Trophoblast cell (in vitro differentiated cells and primary cell): ENCODE results near the gene PANK4.

Experiments
- DNase-seq, 2 donors: peaks; one replicate each; pipeline ENCODE4 v3.0.0-alpha.2; 2016
- H2AFZ ChIP-seq: 2 replicates; pipeline ENCODE4 v1.6.1; 2013; ENCODE audit warnings: low read length, moderate library complexity, mild to moderate bottlenecking; ENCODE audit not compliant: insufficient read depth, poor library complexity
- H2AK5ac ChIP-seq: 2 replicates; pipeline ENCODE4 v1.6.1; 2013; ENCODE audit warnings: mild to moderate bottlenecking, low read length
- H2BK120ac ChIP-seq: 2 replicates; pipeline ENCODE4 v1.6.1; 2013; ENCODE audit warnings: low read length, mild to moderate bottlenecking, moderate library complexity; ENCODE audit not compliant: insufficient read depth, poor library complexity
- H2BK12ac ChIP-seq: 2 replicates; pipeline ENCODE4 v1.6.1; 2013; ENCODE audit warnings: mild to moderate bottlenecking, low read length, moderate library complexity
- H2BK5ac ChIP-seq: 2 replicates; pipeline ENCODE4 v1.6.1; 2013; ENCODE audit warnings: low read length, low read depth, moderate library complexity, mild to moderate bottlenecking; ENCODE audit not compliant: poor library complexity
- H3K14ac ChIP-seq: 2 replicates; pipeline ENCODE4 v1.6.1; 2013; ENCODE audit warnings: mild to moderate bottlenecking, low read length
- H3K18ac ChIP-seq: 2 replicates; pipeline ENCODE4 v1.6.1; 2013; ENCODE audit warnings: mild to moderate bottlenecking, low read length
- H3K23ac ChIP-seq: 2 replicates; pipeline ENCODE4 v1.6.1; 2013; ENCODE audit warnings: low read length
- H3K27ac ChIP-seq: 2 replicates; pipeline ENCODE4 v1.5.1; 2013; ENCODE audit warnings: low read depth, mild to moderate bottlenecking, inconsistent platforms, low read length, moderate library complexity
- H3K27me3 ChIP-seq: 2 replicates; pipeline ENCODE4 v1.6.1; 2013; ENCODE audit warnings: inconsistent platforms, mild to moderate bottlenecking, low read length, moderate library complexity; ENCODE audit not compliant: insufficient read depth
- H3K36me3 ChIP-seq, 2 experiments: 1 replicate in 1 of 2; 2 replicates in 1 of 2; pipeline ENCODE4 v1.6.1; 2013; ENCODE audit warnings: low read length in 2 of 2, mild to moderate bottlenecking in 2 of 2, moderate library complexity in 1 of 2; ENCODE audit not compliant: insufficient read depth in 2 of 2, control insufficient read depth in 1 of 2
- H3K4ac ChIP-seq: 2 replicates; pipeline ENCODE4 v1.6.1; 2013; ENCODE audit warnings: low read depth, mild to moderate bottlenecking, low read length, moderate library complexity
- H3K4me1 ChIP-seq, 2 experiments: 1 replicate in 1 of 2; 2 replicates in 1 of 2; pipeline ENCODE4 v1.6.1; 2013; ENCODE audit warnings: low read length in 2 of 2, mild to moderate bottlenecking in 2 of 2, moderate library complexity in 1 of 2; ENCODE audit not compliant: insufficient read depth in 2 of 2, control insufficient read depth in 1 of 2
- H3K4me2 ChIP-seq: 2 replicates; pipeline ENCODE4 v1.6.1; 2013; ENCODE audit warnings: inconsistent platforms, mild to moderate bottlenecking, low read length, moderate library complexity
- H3K4me3 ChIP-seq: 2 replicates; pipeline ENCODE4 v1.5.1; 2013; ENCODE audit warnings: mild to moderate bottlenecking, low read depth, low read length, inconsistent platforms
- H3K79me1 ChIP-seq: one replicate; pipeline ENCODE4 v1.6.1; 2013; ENCODE audit warnings: low read length
- H3K79me2 ChIP-seq: 2 replicates; pipeline ENCODE4 v1.6.1; 2013; ENCODE audit warnings: low read length, mild to moderate bottlenecking; ENCODE audit not compliant: control insufficient read depth, insufficient read depth, poor library complexity
- H3K9ac ChIP-seq: 2 replicates; pipeline ENCODE4 v1.6.1; 2013; ENCODE audit warnings: mild to moderate bottlenecking, low read length
- H3K9me3 ChIP-seq: 2 replicates; pipeline ENCODE4 v1.6.1; 2013; ENCODE audit warnings: low read depth, mild to moderate bottlenecking, control low read depth, inconsistent platforms, low read length; ENCODE audit not compliant: insufficient read depth
- H4K12ac ChIP-seq: 2 replicates; pipeline ENCODE4 v1.6.1; 2013; ENCODE audit warnings: low read depth, mild to moderate bottlenecking, low read length, moderate library complexity
- H4K8ac ChIP-seq: 2 replicates; pipeline ENCODE4 v1.6.1; 2013; ENCODE audit warnings: low read depth, mild to moderate bottlenecking, low read length, moderate library complexity
- H4K91ac ChIP-seq: one replicate; pipeline ENCODE4 v1.6.1; 2013; ENCODE audit warnings: low read depth, mild to moderate bottlenecking, low read length, moderate library complexity
- WGBS: extraction: QIAGEN DNeasy Blood & Tissue Kit; methylation state at CpG from one replicate; pipeline ENCODE4 v1.1.7; 2013; ENCODE audit warnings: missing lambda C conversion rate; ENCODE audit not compliant: insufficient read length, insufficient coverage; ENCODE audit errors: extremely low coverage; 5-methylcytosine and 5-hydroxymethylcytosine counted together

Gene PANK4

DNA sequence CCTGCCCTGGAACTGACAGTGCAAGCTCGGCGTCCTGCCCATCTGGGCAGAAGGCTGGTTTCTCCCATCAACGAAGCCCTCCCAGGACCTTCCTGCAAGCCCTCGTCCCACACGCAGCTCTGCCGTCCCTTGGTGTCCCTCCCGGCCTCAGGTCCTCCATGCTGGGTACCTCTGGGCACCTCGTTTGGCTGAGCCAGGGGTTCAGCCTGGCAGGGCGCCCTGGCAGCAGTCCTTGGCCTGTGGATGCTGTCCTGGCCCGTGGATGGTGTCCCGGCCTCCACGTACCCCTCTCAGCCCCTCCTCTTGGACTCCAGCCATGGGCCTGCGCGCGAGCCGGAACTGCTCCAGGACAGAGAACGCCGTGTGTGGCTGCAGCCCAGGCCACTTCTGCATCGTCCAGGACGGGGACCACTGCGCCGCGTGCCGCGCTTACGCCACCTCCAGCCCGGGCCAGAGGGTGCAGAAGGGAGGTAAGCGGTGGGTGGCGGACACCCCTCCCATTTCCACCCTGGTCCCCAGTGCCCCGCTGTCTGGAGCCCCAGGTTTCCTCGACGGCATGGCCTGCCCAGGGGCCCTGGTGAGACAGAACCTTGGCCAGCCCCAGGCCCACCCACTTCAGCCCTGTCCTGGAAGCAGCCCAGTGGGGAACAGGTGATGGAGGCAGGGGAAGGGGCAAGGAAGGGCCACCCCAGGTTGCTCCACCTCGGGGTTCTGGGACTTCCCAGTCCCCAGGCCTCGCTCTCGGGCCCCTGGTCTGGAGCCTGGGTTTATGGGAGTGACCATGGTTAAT lies 33.3 kb upstream of the PANK4 start:
- H2BK120ac ChIP-seq = no peak overlapping the region
- DNase-seq = no peak
- WGBS = no CpG with 5 or more reads among the region's 35 CpGs
- no peak overlapping the region for H3K4ac ChIP-seq
- H2AFZ ChIP-seq = no peak overlapping the region
- no peak overlapping the region for H3K4me3 ChIP-seq
- H3K36me3 ChIP-seq = no peaks in the 10 kb centered on the region
- H3K14ac ChIP-seq = no peak overlapping the region
- H3K27ac ChIP-seq = no peak overlapping the region
- H2AK5ac ChIP-seq = no peak overlapping the region
- H3K9me3 ChIP-seq = no peaks in the 10 kb centered on the region
- H3K18ac ChIP-seq = no peak overlapping the region
- H4K91ac ChIP-seq = no peak overlapping the region
- no peak overlapping the region for H2BK5ac ChIP-seq
- H2BK12ac ChIP-seq = no peak overlapping the region
- no peaks in the 10 kb centered on the region for H3K4me1 ChIP-seq
- H3K23ac ChIP-seq = no peak overlapping the region
- H3K79me2 ChIP-seq = no peaks in the 10 kb centered on the region
- no peaks in the 10 kb centered on the region for H3K79me1 ChIP-seq
- H4K12ac ChIP-seq = no peak overlapping the region
- no peaks in the 10 kb centered on the region for H3K27me3 ChIP-seq
- H3K9ac ChIP-seq = no peak overlapping the region
- H3K4me2 ChIP-seq = no peak overlapping the region
- H4K8ac ChIP-seq = no peak overlapping the region

DNA sequence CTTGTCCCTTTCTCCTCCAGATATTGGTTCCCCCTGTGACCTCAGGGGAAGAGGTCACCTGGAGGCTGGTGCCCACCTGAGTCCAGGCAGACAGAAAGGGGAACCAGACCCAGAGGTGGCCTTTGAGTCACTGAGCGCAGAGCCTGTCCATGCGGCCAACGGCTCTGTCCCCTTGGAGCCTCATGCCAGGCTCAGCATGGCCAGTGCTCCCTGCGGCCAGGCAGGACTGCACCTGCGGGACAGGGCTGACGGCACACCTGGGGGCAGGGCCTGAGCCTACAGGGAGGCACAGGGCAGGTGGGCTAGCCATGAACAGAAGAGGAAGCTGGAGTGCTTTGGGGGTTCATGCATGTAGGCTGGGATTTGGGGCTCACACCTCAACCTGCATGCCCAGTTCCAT lies 32.5 kb upstream of the PANK4 start:
- H3K18ac ChIP-seq = no peak overlapping the region
- no peak overlapping the region for H2AK5ac ChIP-seq

DNA sequence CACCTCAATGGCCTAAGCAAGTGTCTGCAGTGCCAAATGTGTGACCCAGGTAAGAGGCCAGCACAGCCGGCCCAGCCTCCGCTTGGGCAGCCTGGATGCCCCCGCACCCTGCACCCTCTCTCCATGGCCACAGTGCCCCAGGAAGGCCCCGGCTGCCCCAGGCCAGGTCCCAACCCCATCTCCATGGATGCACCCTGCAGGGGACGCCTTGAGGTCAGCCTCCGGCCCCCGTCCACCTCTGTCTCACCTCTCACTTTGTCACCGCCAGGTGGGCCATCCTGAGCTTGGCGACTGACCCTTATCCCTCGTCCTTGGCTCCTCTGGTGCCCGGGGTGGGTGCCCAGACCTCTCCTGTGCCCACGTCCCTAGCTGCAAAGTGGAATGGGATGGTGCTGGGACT lies 32.0 kb upstream of the PANK4 start:
- H2BK12ac ChIP-seq = no peak overlapping the region
- H3K4me2 ChIP-seq = no peak overlapping the region
- H4K91ac ChIP-seq = no peak overlapping the region
- H3K4me3 ChIP-seq = no peak overlapping the region
- H3K14ac ChIP-seq = no peak overlapping the region
- no peaks in the 10 kb centered on the region for H3K36me3 ChIP-seq
- WGBS = no CpG with 5 or more reads among the region's 12 CpGs
- H2BK5ac ChIP-seq = no peak overlapping the region
- H3K4me1 ChIP-seq = no peaks in the 10 kb centered on the region
- H4K8ac ChIP-seq = no peak overlapping the region
- H3K9ac ChIP-seq = no peak overlapping the region
- no peak overlapping the region for H3K27ac ChIP-seq
- no peak overlapping the region for H3K4ac ChIP-seq
- H3K79me1 ChIP-seq = no peaks in the 10 kb centered on the region
- H3K18ac ChIP-seq = no peak overlapping the region
- no peaks in the 10 kb centered on the region for H3K27me3 ChIP-seq
- H3K9me3 ChIP-seq = no peaks in the 10 kb centered on the region
- no peak for DNase-seq
- H2AK5ac ChIP-seq = no peak overlapping the region
- no peaks in the 10 kb centered on the region for H3K79me2 ChIP-seq
- no peak overlapping the region for H2BK120ac ChIP-seq
- no peak overlapping the region for H2AFZ ChIP-seq
- no peak overlapping the region for H4K12ac ChIP-seq
- H3K23ac ChIP-seq = no peak overlapping the region

More for the DNA sequence above, 32.5 kb upstream of the PANK4 start:
- Histone ChIP-seq H3K4me3 (no peak overlapping the region), H3K79me2 (no peaks in the 10 kb centered on the region), H2BK12ac (no peak overlapping the region), H3K79me1 (no peaks in the 10 kb centered on the region), H4K8ac (no peak overlapping the region), H4K91ac (no peak overlapping the region), H3K4me1 (no peaks in the 10 kb centered on the region), H3K27ac (no peak overlapping the region), H3K14ac (no peak overlapping the region), H4K12ac (no peak overlapping the region), H3K9me3 (no peaks in the 10 kb centered on the region), H2AFZ (no peak overlapping the region), H3K36me3 (no peaks in the 10 kb centered on the region), H3K4ac (no peak overlapping the region), H3K23ac (no peak overlapping the region), H3K4me2 (no peak overlapping the region), H3K9ac (no peak overlapping the region), H3K27me3 (no peaks in the 10 kb centered on the region), H2BK5ac (no peak overlapping the region), H2BK120ac (no peak overlapping the region)
- DNase-seq = no peak
- WGBS = no CpG with 5 or more reads among the region's 6 CpGs

DNA sequence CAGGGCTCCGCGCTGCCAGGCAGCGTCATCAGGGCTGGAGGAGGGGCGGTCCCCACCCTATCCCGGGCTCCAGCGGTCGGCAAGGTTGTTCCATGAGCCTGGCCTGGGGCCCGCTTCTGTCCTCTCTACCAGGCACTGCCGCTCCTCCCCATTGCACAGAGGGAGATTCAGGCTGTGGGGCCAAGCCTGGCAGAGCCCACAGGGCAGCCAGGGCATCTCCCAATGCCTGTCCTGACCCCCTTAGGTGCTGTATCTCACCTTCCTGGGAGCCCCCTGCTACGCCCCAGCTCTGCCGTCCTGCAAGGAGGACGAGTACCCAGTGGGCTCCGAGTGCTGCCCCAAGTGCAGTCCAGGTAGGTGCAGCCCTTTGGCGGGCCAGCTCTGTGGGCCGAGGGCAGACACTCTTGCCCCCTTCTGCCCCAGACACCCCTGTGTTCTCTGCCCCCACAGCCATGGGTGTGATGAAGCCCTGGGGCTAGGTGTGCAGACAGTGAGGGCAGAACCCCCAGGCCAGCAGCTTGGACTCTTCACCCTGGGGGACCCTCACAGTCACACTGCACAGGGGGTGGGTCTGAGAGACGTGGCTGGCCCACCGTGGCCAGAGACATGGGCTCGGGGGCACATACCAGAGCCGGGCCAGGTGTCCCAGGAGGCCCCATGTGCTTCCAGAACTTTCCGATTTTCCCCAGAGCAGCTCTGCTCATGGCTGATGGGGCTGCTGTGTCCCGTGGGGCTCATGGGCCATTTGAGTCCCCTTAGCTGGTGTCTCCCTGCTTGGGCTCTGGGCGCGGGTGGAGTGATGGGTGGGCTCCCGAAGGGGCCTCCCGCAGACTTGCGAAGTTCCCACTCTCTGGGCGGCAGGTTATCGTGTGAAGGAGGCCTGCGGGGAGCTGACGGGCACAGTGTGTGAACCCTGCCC lies 31.3 kb upstream of the PANK4 start:
- Histone ChIP-seq H4K12ac (no peak overlapping the region), H3K36me3 (no peaks in the 10 kb centered on the region), H3K4ac (no peak overlapping the region), H2BK5ac (no peak overlapping the region), H3K27ac (no peak overlapping the region), H3K9ac (no peak overlapping the region), H3K4me2 (no peak overlapping the region), H3K14ac (no peak overlapping the region), H3K4me3 (no peak overlapping the region), H3K27me3 (no peaks in the 10 kb centered on the region), H4K91ac (no peak overlapping the region), H3K79me2 (no peaks in the 10 kb centered on the region), H2BK120ac (no peak overlapping the region), H3K4me1 (no peaks in the 10 kb centered on the region), H2AFZ (no peak overlapping the region), H3K79me1 (no peaks in the 10 kb centered on the region), H3K18ac (no peak overlapping the region), H3K23ac (no peak overlapping the region), H2BK12ac (no peak overlapping the region), H2AK5ac (no peak overlapping the region), H4K8ac (no peak overlapping the region), H3K9me3 (no peaks in the 10 kb centered on the region)
- no CpG with 5 or more reads among the region's 30 CpGs for WGBS
- DNase-seq = no peak
